HFFc6 (cell line): ENCODE data around the gene PLSCR4. TPM values are rescaled to one million over a fixed set of nuclear protein-coding genes. Genes with fewer than 3 reads are reported as not detected.

Source experiments
- DNase-seq: peaks from one replicate; pipeline ENCODE4 v3.0.0-alpha.2; 2018
- H3K27ac Mint-ChIP-seq: 2 replicates; pipeline ENCODE4 v1.8.0; 2020; ENCODE audit warnings: mild to moderate bottlenecking, mixed read lengths
- H3K27me3 Mint-ChIP-seq: 2 replicates; pipeline ENCODE4 v1.8.0; 2021; ENCODE audit warnings: mild to moderate bottlenecking, moderate library complexity, mixed read lengths; ENCODE audit not compliant: insufficient read depth
- H3K36me3 Mint-ChIP-seq: 2 replicates; pipeline ENCODE4 v1.8.0; 2021; ENCODE audit warnings: low read depth, mixed read lengths
- H3K4me1 Mint-ChIP-seq: 2 replicates; pipeline ENCODE4 v1.8.0; 2020; ENCODE audit warnings: low read depth, mixed read lengths
- H3K4me3 Mint-ChIP-seq: 2 replicates; pipeline ENCODE4 v1.8.0; 2020; ENCODE audit warnings: mild to moderate bottlenecking, moderate library complexity, mixed read lengths
- H3K9me3 Mint-ChIP-seq: 2 replicates; pipeline ENCODE4 v1.8.0; 2020; ENCODE audit warnings: mild to moderate bottlenecking, mixed read lengths
- CTCF ChIP-seq: fragments of 200-600 bp; sonication (generic); IDR thresholded peaks from 2 replicates; pipeline ENCODE4 v1.5.0; 2021; ENCODE audit warnings: antibody characterized with exemption, mild to moderate bottlenecking
- total RNA-seq, 6 experiments: library from RNA; stranded (reverse); fragmentation: NEBNext Ultra II Directional; extraction: Animal tissue kit (Norgen Biotek cat#: 25700); gene quantifications; 2 replicates in 1 of 6; 3 replicates in 5 of 6; pipeline ENCODE4 v1.2.3, GENCODE V29; 2021

Gene PLSCR4
- total RNA-seq, 6 experiments from 2014 or later: 6.7 to 11.9 (median 9.8) TPM

- H3K4me1 Mint-ChIP-seq: peaks cover 20% of the 10 kb centered on the region
- DNase-seq: no peak
- no peak for TF ChIP-seq CTCF
- H3K4me3 Mint-ChIP-seq: no peak overlapping the region
- H3K9me3 Mint-ChIP-seq: no peaks in the 10 kb centered on the region
- H3K27ac Mint-ChIP-seq: no peak overlapping the region
- no peaks in the 10 kb centered on the region for H3K36me3 Mint-ChIP-seq
- H3K27me3 Mint-ChIP-seq: no peaks in the 10 kb centered on the region
Observed at GRCh38 chr3:146191051-146191450, 59.9 kb downstream of the PLSCR4 start.

GRCh38 chr3:146189519-146190173, 61.3 kb downstream of the PLSCR4 start:
- Mint-ChIP-seq H3K9me3 (no peaks in the 10 kb centered on the region), H3K4me3 (no peak overlapping the region), H3K27ac (no peak overlapping the region), H3K27me3 (no peaks in the 10 kb centered on the region), H3K4me1 (peaks cover 19% of the 10 kb centered on the region), H3K36me3 (no peaks in the 10 kb centered on the region)
- TF ChIP-seq CTCF: peak; percentile 91
- DNase-seq: peak; percentile 64

GRCh38 chr3:146187334-146187950, 63.5 kb downstream of the PLSCR4 start:
- no peaks in the 10 kb centered on the region; the same call in 1 of the 2 replicates for H3K36me3 Mint-ChIP-seq
- H3K4me3 Mint-ChIP-seq: no peak overlapping the region
- peak; percentile 36 for DNase-seq
- H3K4me1 Mint-ChIP-seq: peaks cover 23% of the 10 kb centered on the region
- H3K27me3 Mint-ChIP-seq: no peaks in the 10 kb centered on the region
- H3K27ac Mint-ChIP-seq: no peak overlapping the region
- peak; percentile 85 for TF ChIP-seq CTCF
- no peaks in the 10 kb centered on the region for H3K9me3 Mint-ChIP-seq

- no peak for TF ChIP-seq CTCF
- H3K27me3 Mint-ChIP-seq: no peaks in the 10 kb centered on the region; the same call in 1 of the 2 replicates
- DNase-seq: peak; percentile 19
- H3K9me3 Mint-ChIP-seq: no peaks in the 10 kb centered on the region
- peaks cover 19% of the 10 kb centered on the region for H3K4me1 Mint-ChIP-seq
- no peak overlapping the region for H3K27ac Mint-ChIP-seq
- H3K36me3 Mint-ChIP-seq: no peaks in the 10 kb centered on the region; the same call in 1 of the 2 replicates
- H3K4me3 Mint-ChIP-seq: no peak overlapping the region
Observed at GRCh38 chr3:146184241-146185015, 66.5 kb downstream of the PLSCR4 start.

- Mint-ChIP-seq H3K36me3 (no peaks in the 10 kb centered on the region; the same call in 1 of the 2 replicates), H3K27me3 (peaks cover 3% of the 10 kb centered on the region), H3K27ac (no peak overlapping the region), H3K9me3 (no peaks in the 10 kb centered on the region), H3K4me1 (peaks cover 25% of the 10 kb centered on the region), H3K4me3 (no peak overlapping the region)
- DNase-seq: no peak
- TF ChIP-seq CTCF: no peak
Observed at GRCh38 chr3:146181216-146181615, 69.7 kb downstream of the PLSCR4 start.
